Right cardiac atrium (tissue), 5 donors: Measurements from ENCODE around the gene SPEN. TPM values are rescaled to one million over a fixed set of nuclear protein-coding genes. Genes with fewer than 3 reads are reported as not detected.

ENCODE experiments used
- ATAC-seq, 2 donors: fragments of 200-7000 bp; cut with Tn5 transposase; one replicate each; pipeline versions ENCODE4 v1.8.0 to v1.9.1; 2020; ENCODE audit warnings: moderate library complexity in 2 of 2, mild to moderate bottlenecking in 1 of 2
- DNase-seq, 3 donors: peaks; one replicate each; pipeline ENCODE4 v3.0.0-alpha.2; 2020
- H3K27ac ChIP-seq: one replicate; pipeline ENCODE4 v1.5.1; 2013; ENCODE audit warnings: mild to moderate bottlenecking, low read length, control low read depth, moderate library complexity
- H3K27me3 ChIP-seq: one replicate; pipeline ENCODE4 v1.6.1; 2013; ENCODE audit not compliant: control insufficient read depth, insufficient read depth
- H3K4me1 ChIP-seq: one replicate; pipeline ENCODE4 v1.6.1; 2013; ENCODE audit warnings: low read length; ENCODE audit not compliant: control insufficient read depth, insufficient read depth
- H3K4me3 ChIP-seq: one replicate; pipeline ENCODE4 v1.5.1; 2013; ENCODE audit warnings: low read length, control low read depth
- H3K9me3 ChIP-seq: one replicate; pipeline ENCODE4 v1.6.1; 2013; ENCODE audit warnings: low read length; ENCODE audit not compliant: control insufficient read depth
- WGBS: extraction: QIAGEN DNeasy Blood & Tissue Kit; methylation state at CpG from one replicate; pipeline ENCODE4 v1.1.7; 2013; 5-methylcytosine and 5-hydroxymethylcytosine counted together
- intact Hi-C, 4 donors: fragments of 100-400 bp; cut with DNase I; formaldehyde crosslinking; loops; one replicate each; pipeline versions ENCODE4 v1.11.0 to v1.14.0; 2022 to 2023
- polyA plus RNA-seq: library from polyadenylated mRNA; stranded (reverse); fragments of 200-250 nt; gene quantifications from one replicate; pipeline ENCODE4 v1.2.3, GENCODE V29; 2013
- total RNA-seq, 4 donors: library from RNA; stranded (reverse); fragmentation: NEBNext Ultra II Directional; extraction: Animal tissue kit (Norgen Biotek cat#: 25700); gene quantifications; one replicate each; pipeline ENCODE4 v1.2.1, GENCODE V29; 2021
- donor health status: healthy with polysubstance abuse.
- donor health status: DM: no; HTN: yes; CAD: no.
- donor health status: DM: no; HTN: no; CAD: no.
- donor health status: DM: no; HTN: yes; CAD: no; lungs with severe emphysema.
- donor health status: DM: yes; HTN: yes; CAD: no.

SPEN gene
- total and polyA plus RNA-seq, 5 donors: 15.2 to 34.2 (median 31.5) TPM

- no peaks in the 10 kb centered on the region for H3K27me3 ChIP-seq
- no peaks in the 10 kb centered on the region for H3K9me3 ChIP-seq
- no peak overlapping the region for H3K4me3 ChIP-seq
- peak overlapping the region; percentile 39 for H3K27ac ChIP-seq
- ATAC-seq: peak in 1 of 2 donors; percentile 38
- intact Hi-C loops: no loop called here
- peak in 1 of 3 donors; percentile 75 for DNase-seq
- WGBS: 49% methylated on average over 17 of the region's 17 CpGs
- no peaks in the 10 kb centered on the region for H3K4me1 ChIP-seq
Observed at GRCh38 chr1:15939181-15940109, 91.9 kb downstream of the SPEN start.

- H3K4me3 ChIP-seq: no peak overlapping the region
- H3K27me3 ChIP-seq: no peaks in the 10 kb centered on the region
- intact Hi-C loops: no loop called here
- H3K9me3 ChIP-seq: no peaks in the 10 kb centered on the region
- no peaks in the 10 kb centered on the region for H3K4me1 ChIP-seq
- ATAC-seq (no peak), DNase-seq (no peak)
- WGBS: 90% methylated on average over 13 of the region's 13 CpGs
- no peak overlapping the region for H3K27ac ChIP-seq
Observed at GRCh38 chr1:15940110-15941043, 92.9 kb downstream of the SPEN start.

- no peaks in the 10 kb centered on the region for H3K4me1 ChIP-seq
- ATAC-seq (no peak), DNase-seq (no peak)
- no peaks in the 10 kb centered on the region for H3K27me3 ChIP-seq
- no peaks in the 10 kb centered on the region for H3K9me3 ChIP-seq
- 91% methylated on average over 13 of the region's 13 CpGs for WGBS
- H3K4me3 ChIP-seq: no peak overlapping the region
- intact Hi-C loops: no loop called here
- no peak overlapping the region for H3K27ac ChIP-seq
Observed at GRCh38 chr1:15941044-15941840, 93.7 kb downstream of the SPEN start.

GRCh38 chr1:15941899-15942660 lies 94.6 kb downstream of the SPEN start:
- intact Hi-C loops: no loop called here
- no peak overlapping the region for H3K4me3 ChIP-seq
- ATAC-seq (no peak), DNase-seq (no peak)
- no peaks in the 10 kb centered on the region for H3K27me3 ChIP-seq
- H3K4me1 ChIP-seq: no peaks in the 10 kb centered on the region
- H3K27ac ChIP-seq: no peak overlapping the region
- no peaks in the 10 kb centered on the region for H3K9me3 ChIP-seq
- WGBS: 87% methylated on average over 32 of the region's 32 CpGs

- ATAC-seq: no peak
- no peaks in the 10 kb centered on the region for H3K4me1 ChIP-seq
- no peaks in the 10 kb centered on the region for H3K27me3 ChIP-seq
- no peaks in the 10 kb centered on the region for H3K9me3 ChIP-seq
- H3K27ac ChIP-seq: no peak overlapping the region
- 76% methylated on average over 18 of the region's 18 CpGs for WGBS
- intact Hi-C loops: no loop called here
- no peak overlapping the region for H3K4me3 ChIP-seq
- peak in 1 of 3 donors; percentile 46 for DNase-seq
Observed at GRCh38 chr1:15942661-15943327, 95.3 kb downstream of the SPEN start.

- intact Hi-C loops: no loop called here
- 95% methylated on average over 33 of the region's 33 CpGs for WGBS
- H3K27ac ChIP-seq: no peak overlapping the region
Observed at GRCh38 chr1:15943328-15943991, 96.0 kb downstream of the SPEN start.

GRCh38 chr1:15943992-15944307 lies 96.4 kb downstream of the SPEN start:
- WGBS: 95% methylated on average over 22 of the region's 22 CpGs
- Histone ChIP-seq H3K27ac (no peak overlapping the region), H3K4me1 (no peaks in the 10 kb centered on the region), H3K27me3 (no peaks in the 10 kb centered on the region), H3K4me3 (no peak overlapping the region), H3K9me3 (no peaks in the 10 kb centered on the region)
- ATAC-seq (no peak), DNase-seq (no peak)
- intact Hi-C loops: no loop called here

More at GRCh38 chr1:15943328-15943991, 96.0 kb downstream of the SPEN start:
- Histone ChIP-seq H3K4me3 (no peak overlapping the region), H3K9me3 (no peaks in the 10 kb centered on the region), H3K4me1 (no peaks in the 10 kb centered on the region), H3K27me3 (no peaks in the 10 kb centered on the region)
- no peak for ATAC-seq
- no peak for DNase-seq

GRCh38 chr1:15944308-15945010 lies 97.0 kb downstream of the SPEN start:
- WGBS: 92% methylated on average over 55 of the region's 55 CpGs
- intact Hi-C loops: no loop called here
- Histone ChIP-seq H3K27ac (no peak overlapping the region), H3K9me3 (no peaks in the 10 kb centered on the region), H3K4me3 (no peak overlapping the region), H3K27me3 (no peaks in the 10 kb centered on the region), H3K4me1 (peaks cover 2% of the 10 kb centered on the region)
- ATAC-seq: no peak
- peak in 1 of 3 donors; percentile 55 for DNase-seq
